BJ (cell line): Measurements from ENCODE around the gene TMEM236. TPM values are rescaled to one million over a fixed set of nuclear protein-coding genes. Genes with fewer than 3 reads are reported as not detected.

Source experiments
- CTCF ChIA-PET: fragments of 350-600 bp; formaldehyde crosslinking; extraction: SDS; loops from one replicate; lab custom pipeline; 2021; ENCODE audit warnings: antibody characterized with exemption, inconsistent platforms; lab: Yijun Ruan, JAX
- POLR2A ChIA-PET: fragments of 300-600 bp; sonication (Branson Sonifier 250); formaldehyde crosslinking; extraction: SDS; loops from one replicate; lab custom pipeline; 2021; ENCODE audit warnings: antibody characterized with exemption; lab: Charles Lee
- DNase-seq: peaks from one replicate; pipeline ENCODE4 v3.0.0-alpha.2; 2011; ENCODE audit warnings: low read depth
- H3K27me3 ChIP-seq: 2 replicates; pipeline ENCODE4 v1.6.0; 2011; ENCODE audit warnings: low read length; ENCODE audit not compliant: control insufficient read depth, insufficient read depth
- H3K36me3 ChIP-seq: 2 replicates; pipeline ENCODE4 v1.5.1; 2011; ENCODE audit warnings: low read length; ENCODE audit not compliant: control insufficient read depth, insufficient read depth
- H3K4me3 ChIP-seq: 2 replicates; pipeline ENCODE4 v1.5.1; 2011; ENCODE audit warnings: low read depth, mild to moderate bottlenecking, control low read depth, low read length
- polyA plus RNA-seq: library from polyadenylated mRNA; depleted of rRNA; stranded (reverse); fragments of >200 nt; gene quantifications from 2 replicates; pipeline ENCODE4 v1.2.3, GENCODE V29; 2011
- TF ChIP-seq, protein P1 (sequence below): IDR thresholded peaks from 2 replicates; pipeline ENCODE4 v1.5.1; 2011; ENCODE audit warnings: low read depth, mild to moderate bottlenecking, control low read depth, inconsistent platforms, low read length, moderate library complexity; ENCODE audit not compliant: insufficient read depth

TMEM236 gene
- polyA plus RNA-seq, 1 experiment: 0.02 TPM

DNA sequence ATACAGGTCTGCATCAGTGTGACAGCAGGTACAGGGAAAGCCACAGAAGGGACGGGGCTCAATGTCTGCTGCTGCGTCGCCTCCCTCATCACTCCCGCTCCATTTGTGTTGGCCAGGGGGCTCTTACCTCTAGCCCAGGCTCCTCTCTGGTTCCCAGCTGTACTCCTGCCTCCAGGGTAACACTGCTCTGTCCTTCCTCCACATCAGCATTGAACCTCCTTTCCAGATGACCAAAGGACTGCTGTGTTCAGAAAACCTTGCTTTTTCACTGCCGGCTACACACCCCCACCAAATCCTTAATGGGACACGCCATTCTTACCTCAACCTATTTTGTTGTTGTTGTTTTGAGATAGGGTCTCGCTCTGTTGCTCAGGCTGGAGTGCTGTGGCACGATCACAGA, 2.1 kb upstream of the TMEM236 start:
- Histone ChIP-seq H3K4me3 (no peak overlapping the region), H3K27me3 (no peaks in the 10 kb centered on the region), H3K36me3 (no peaks in the 10 kb centered on the region)
- TF ChIP-seq, protein P1, sequence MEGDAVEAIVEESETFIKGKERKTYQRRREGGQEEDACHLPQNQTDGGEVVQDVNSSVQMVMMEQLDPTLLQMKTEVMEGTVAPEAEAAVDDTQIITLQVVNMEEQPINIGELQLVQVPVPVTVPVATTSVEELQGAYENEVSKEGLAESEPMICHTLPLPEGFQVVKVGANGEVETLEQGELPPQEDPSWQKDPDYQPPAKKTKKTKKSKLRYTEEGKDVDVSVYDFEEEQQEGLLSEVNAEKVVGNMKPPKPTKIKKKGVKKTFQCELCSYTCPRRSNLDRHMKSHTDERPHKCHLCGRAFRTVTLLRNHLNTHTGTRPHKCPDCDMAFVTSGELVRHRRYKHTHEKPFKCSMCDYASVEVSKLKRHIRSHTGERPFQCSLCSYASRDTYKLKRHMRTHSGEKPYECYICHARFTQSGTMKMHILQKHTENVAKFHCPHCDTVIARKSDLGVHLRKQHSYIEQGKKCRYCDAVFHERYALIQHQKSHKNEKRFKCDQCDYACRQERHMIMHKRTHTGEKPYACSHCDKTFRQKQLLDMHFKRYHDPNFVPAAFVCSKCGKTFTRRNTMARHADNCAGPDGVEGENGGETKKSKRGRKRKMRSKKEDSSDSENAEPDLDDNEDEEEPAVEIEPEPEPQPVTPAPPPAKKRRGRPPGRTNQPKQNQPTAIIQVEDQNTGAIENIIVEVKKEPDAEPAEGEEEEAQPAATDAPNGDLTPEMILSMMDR: no peak
- ChIA-PET CTCF (no interaction called here), POLR2A (no interaction called here)
- no peak for DNase-seq

DNA sequence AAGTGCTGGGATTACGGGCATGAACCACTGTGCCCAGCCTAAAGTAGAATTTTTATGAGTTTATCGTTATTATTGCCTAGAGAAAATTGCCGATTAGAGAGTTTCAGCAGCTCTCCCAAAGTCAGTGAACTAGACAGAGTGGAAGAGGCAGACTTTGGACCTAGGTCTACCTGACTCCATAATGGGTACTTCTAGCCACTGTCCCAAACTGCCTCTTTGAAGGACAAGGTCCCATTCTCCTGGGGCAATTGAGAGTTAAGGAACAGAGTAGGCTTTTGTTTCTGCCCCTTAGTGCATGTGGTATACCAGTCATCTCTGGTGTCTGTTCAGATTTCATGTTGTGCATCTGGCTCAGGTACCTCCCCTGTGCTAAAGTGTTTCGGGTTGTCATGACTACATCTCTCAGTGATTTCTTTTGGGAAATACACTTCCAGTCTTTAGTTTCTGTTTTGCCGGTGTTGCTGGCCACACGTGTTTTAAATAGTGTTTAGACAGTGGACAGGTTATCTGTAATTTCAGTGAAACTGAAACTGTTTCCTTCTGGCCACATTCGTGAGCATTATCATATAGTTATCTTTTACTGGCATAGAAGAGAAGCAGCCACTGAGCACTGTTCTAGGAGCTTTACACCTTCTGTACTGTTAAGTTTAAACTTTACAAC, 4.7 kb downstream of the TMEM236 start:
- POLR2A ChIA-PET: no interaction called here
- no peak overlapping the region for H3K4me3 ChIP-seq
- H3K27me3 ChIP-seq: no peaks in the 10 kb centered on the region
- CTCF ChIA-PET: interaction anchor here (0.9 to 2.5 kb wide), 2 partner anchors 15 to 113 kb away, joined by 3 to 8 read pairs; partner anchors contain the start of gene STAM
- no peak for DNase-seq
- no peaks in the 10 kb centered on the region for H3K36me3 ChIP-seq
- TF ChIP-seq, protein P1: no peak

DNA sequence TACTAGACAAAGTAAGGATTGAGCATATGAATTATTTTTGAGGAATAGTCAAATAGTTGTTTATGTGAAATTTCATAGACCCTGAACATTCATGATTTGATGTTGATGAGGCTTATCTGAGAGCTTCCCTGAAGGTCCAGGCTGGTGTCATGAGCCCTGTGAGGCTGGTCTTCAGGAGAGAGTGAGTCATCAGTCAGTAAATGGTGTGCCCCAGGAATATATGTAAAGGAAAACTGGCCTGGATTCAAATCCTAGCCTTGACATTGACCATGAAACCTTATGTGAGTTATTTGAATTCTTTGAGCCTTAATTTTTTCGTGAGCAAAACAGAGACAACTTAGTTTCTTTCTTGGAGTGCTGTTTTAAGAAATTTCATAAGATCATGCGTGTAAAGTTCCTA, 6.2 kb downstream of the TMEM236 start:
- Histone ChIP-seq H3K27me3 (no peaks in the 10 kb centered on the region), H3K4me3 (no peak overlapping the region), H3K36me3 (no peaks in the 10 kb centered on the region)
- DNase-seq: no peak
- ChIA-PET POLR2A (no interaction called here), CTCF (interaction anchor here (1.0 to 1.8 kb wide), 2 partner anchors 12 to 16 kb away, joined by 3 to 4 read pairs; no protein-coding TSS in a partner anchor)
- TF ChIP-seq, protein P1: no peak

DNA sequence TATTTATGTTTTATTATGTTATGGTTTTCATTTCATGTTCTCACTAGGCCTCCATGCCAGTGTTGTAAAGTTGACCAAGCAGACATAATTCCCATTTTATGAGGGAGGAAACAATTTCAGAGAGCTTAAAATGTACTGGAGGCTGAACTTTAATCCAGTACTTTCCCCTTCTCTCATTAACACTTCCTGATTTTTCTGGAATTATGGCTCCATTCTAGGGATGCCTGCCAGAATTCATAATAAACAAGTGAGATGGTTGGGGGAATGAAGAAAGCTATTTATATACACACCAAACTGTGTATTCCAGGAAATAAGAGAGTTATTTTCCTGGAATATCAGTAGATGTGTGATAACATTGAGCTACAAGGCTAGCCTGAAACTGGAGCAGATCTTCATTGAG, 6.9 kb downstream of the TMEM236 start:
- Histone ChIP-seq H3K4me3 (no peak overlapping the region), H3K27me3 (no peaks in the 10 kb centered on the region), H3K36me3 (no peaks in the 10 kb centered on the region)
- TF ChIP-seq, protein P1: no peak
- ChIA-PET POLR2A (interaction anchor here (0.5 kb wide), 1 partner anchor 9 kb away, joined by 5 read pairs; no protein-coding TSS in a partner anchor), CTCF (interaction anchor here (0.9 to 1.8 kb wide), 3 partner anchors 12 to 99 kb away, joined by 3 to 4 read pairs (median 3); no protein-coding TSS in a partner anchor)
- DNase-seq: no peak

DNA sequence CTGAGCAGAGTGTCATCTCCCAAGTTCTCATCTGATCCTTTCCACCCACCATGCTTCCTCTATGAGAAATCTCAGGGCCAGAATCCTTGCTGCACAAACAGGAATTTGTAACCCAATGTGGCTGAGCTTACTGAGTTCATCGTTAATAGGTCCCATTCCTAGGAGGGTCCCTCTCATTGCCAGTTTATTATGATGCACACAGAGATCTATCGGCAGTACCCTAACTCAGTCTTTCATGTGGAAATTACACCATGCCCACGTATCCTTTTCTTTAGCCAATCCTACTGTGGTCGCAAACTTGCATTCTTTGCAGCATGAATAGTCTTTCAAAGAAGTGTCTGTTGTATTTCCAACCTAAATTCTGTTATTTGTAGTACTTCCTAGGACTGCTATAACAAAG, 12.1 kb downstream of the TMEM236 start:
- no peaks in the 10 kb centered on the region for H3K36me3 ChIP-seq
- DNase-seq: no peak
- TF ChIP-seq, protein P1: no peak
- H3K4me3 ChIP-seq: no peak overlapping the region
- H3K27me3 ChIP-seq: no peaks in the 10 kb centered on the region
- CTCF ChIA-PET: interaction anchor here (1.0 kb wide), 1 partner anchor 141 kb away, joined by 3 read pairs; no protein-coding TSS in a partner anchor
- POLR2A ChIA-PET: no interaction called here
